Activated B cell treated with CpG ODN at 0.5 μM for 24 hours (primary cell): ENCODE measurements around the gene GPBAR1. TPM values are rescaled to one million over a fixed set of nuclear protein-coding genes. Genes with fewer than 3 reads are reported as not detected.

Source experiments
- ATAC-seq: fragments of 200-7000 bp; cut with Tn5 transposase; one replicate; pipeline ENCODE4 v1.10.0; 2021; ENCODE audit warnings: low read depth, mild to moderate bottlenecking, moderate library complexity
- CTCF ChIA-PET: fragments of 350-600 bp; sonication (Branson Sonifier 250); formaldehyde crosslinking; loops from one replicate; lab custom pipeline; 2021; ENCODE audit warnings: antibody characterized with exemption; lab: Charles Lee
- POLR2A ChIA-PET: fragments of 350-600 bp; sonication (Branson Sonifier 250); formaldehyde crosslinking; loops from one replicate; lab custom pipeline; 2021; ENCODE audit warnings: antibody characterized with exemption; lab: Charles Lee
- DNase-seq: peaks from one replicate; pipeline ENCODE4 v3.0.0; 2022
- H3K27ac Mint-ChIP-seq: one replicate; pipeline ENCODE4 v1.8.0; 2020; ENCODE audit warnings: mixed read lengths
- H3K27me3 Mint-ChIP-seq: one replicate; pipeline ENCODE4 v1.8.0; 2021; ENCODE audit warnings: mixed read lengths
- H3K36me3 Mint-ChIP-seq: one replicate; pipeline ENCODE4 v1.8.0; 2021; ENCODE audit warnings: low read depth, mixed read lengths
- H3K4me1 Mint-ChIP-seq: one replicate; pipeline ENCODE4 v1.8.0; 2021; ENCODE audit warnings: mixed read lengths
- H3K4me3 Mint-ChIP-seq: one replicate; pipeline ENCODE4 v1.8.0; 2020; ENCODE audit warnings: mild to moderate bottlenecking, mixed read lengths
- H3K9me3 Mint-ChIP-seq: one replicate; pipeline ENCODE4 v1.8.0; 2020; ENCODE audit warnings: mixed read lengths
- intact Hi-C: fragments of 100-400 bp; cut with micrococcal nuclease; formaldehyde crosslinking; loops from one replicate; pipeline ENCODE4 v1.15.1; 2024
- total RNA-seq: library from RNA; stranded (reverse); gene quantifications from 2 replicates; pipeline ENCODE4 v1.2.3, GENCODE V29; 2022
- TF ChIP-seq, protein P1 (sequence below): fragments of 200-600 bp; IDR thresholded peaks from one replicate; pipeline ENCODE4 v1.8.0; 2022; ENCODE audit warnings: antibody characterized with exemption, mild to moderate bottlenecking

The GPBAR1 gene
- total RNA-seq, 1 donor from 2014 or later: 0.67 TPM

DNA sequence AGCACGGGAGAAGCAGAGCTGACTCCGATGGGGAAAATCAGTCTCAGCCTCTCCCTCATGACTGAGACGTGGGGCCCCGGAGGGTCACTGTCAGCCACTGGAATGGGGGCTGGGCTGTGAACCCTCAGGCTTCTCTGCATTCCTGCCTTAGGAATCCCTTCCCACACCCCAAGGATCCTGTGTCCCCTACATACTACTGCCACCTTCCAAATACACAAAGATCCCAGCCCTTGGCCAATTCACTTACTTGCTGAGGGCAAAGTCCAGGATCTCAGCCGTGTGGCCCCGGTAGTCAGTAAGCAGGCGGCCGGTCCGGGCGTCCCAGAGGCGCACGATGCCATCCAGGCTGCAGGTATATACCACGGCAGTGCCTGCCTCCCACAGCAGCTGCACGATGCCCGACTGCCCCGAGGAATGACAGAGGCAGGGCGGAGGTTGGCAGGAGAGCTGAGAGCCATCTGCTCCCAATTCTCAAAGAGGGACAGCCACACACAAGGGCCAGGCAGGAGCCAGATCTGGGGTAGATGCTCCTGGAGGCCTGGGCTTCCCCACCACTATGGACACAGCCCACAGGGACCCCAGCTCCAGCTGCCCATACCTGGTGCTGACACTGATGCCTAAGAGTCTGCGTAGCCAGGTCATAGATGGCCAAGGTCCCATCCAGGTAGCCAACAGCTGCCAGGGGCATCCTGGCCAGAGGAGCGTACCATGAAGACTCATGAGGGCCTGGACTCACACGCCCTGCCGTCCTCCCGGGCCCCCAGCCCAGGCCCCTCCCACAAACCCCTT, 4.2 kb downstream of the GPBAR1 start:
- Mint-ChIP-seq H3K27me3 (no peaks in the 10 kb centered on the region), H3K4me1 (peaks cover 54% of the 10 kb centered on the region), H3K36me3 (peaks cover 52% of the 10 kb centered on the region), H3K27ac (peak overlapping the region; percentile 10), H3K4me3 (no peak overlapping the region), H3K9me3 (no peaks in the 10 kb centered on the region)
- TF ChIP-seq, protein P1, sequence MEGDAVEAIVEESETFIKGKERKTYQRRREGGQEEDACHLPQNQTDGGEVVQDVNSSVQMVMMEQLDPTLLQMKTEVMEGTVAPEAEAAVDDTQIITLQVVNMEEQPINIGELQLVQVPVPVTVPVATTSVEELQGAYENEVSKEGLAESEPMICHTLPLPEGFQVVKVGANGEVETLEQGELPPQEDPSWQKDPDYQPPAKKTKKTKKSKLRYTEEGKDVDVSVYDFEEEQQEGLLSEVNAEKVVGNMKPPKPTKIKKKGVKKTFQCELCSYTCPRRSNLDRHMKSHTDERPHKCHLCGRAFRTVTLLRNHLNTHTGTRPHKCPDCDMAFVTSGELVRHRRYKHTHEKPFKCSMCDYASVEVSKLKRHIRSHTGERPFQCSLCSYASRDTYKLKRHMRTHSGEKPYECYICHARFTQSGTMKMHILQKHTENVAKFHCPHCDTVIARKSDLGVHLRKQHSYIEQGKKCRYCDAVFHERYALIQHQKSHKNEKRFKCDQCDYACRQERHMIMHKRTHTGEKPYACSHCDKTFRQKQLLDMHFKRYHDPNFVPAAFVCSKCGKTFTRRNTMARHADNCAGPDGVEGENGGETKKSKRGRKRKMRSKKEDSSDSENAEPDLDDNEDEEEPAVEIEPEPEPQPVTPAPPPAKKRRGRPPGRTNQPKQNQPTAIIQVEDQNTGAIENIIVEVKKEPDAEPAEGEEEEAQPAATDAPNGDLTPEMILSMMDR: no peak
- no peak for ATAC-seq
- intact Hi-C loops: no loop called here
- ChIA-PET CTCF (no interaction called here), POLR2A (interaction anchor here (0.7 kb wide), 1 partner anchor 48 kb away, joined by 3 read pairs; no protein-coding TSS in a partner anchor)
- no peak for DNase-seq

DNA sequence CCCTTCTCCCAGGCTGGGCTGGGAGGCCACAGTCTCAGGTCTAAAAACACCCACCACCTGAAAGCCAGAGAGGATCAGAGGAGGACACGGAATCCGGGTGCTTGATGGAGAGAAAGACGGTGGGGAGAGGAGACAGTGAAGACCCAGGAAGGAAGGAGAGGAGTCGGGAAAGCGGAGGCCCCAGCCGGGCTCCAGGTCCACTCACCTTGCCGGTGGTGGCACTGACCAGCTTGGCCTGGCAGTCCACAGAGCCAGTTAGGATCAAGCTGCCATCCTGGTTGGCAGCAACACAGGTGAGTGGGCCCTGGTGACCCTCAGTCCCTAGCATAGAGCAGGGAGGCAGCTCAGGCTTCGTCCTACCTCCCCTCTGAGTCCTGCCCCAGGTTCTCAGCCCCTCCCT, 4.8 kb downstream of the GPBAR1 start:
- H3K9me3 Mint-ChIP-seq: no peaks in the 10 kb centered on the region
- H3K27ac Mint-ChIP-seq: peak overlapping the region; percentile 10
- ChIA-PET POLR2A (interaction anchor here (0.7 kb wide), 1 partner anchor 49 kb away, joined by 3 read pairs; no protein-coding TSS in a partner anchor), CTCF (no interaction called here)
- no peak overlapping the region for H3K4me3 Mint-ChIP-seq
- ATAC-seq (no peak), DNase-seq (no peak)
- TF ChIP-seq, protein P1: no peak
- intact Hi-C loops: no loop called here
- H3K36me3 Mint-ChIP-seq: peaks cover 54% of the 10 kb centered on the region
- peaks cover 52% of the 10 kb centered on the region for H3K4me1 Mint-ChIP-seq
- no peaks in the 10 kb centered on the region for H3K27me3 Mint-ChIP-seq

DNA sequence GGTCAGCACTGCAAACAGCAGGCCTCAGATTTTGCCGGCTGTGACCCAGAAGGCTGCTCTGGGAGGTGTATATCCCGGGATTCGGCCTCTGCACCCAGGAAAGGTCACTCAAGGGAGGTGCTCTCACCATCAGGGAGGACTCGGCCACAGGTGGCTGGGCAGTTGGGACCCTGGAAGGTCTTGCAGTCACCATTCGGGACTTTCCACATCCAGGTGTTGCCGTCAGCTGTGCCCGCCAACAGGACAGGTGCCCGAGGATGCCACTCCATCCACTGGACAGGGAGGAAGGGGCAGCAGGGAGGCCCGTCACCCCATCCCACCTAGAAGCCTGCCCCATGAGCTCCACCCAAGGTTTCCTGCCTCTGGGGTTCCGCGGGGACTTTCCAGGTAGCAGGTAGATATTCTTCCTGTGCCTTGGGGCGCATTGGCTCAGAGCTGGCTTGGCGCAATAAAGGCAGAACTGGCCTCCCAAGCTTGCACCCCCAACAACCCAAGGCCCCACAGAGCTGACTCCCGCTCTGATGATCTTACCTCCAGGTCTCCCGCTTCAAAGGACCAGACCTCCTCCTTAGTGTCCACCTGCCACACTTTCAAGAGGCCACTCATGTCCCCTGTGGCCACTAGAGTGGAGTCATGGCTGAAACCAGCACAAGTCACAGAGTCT, 5.6 kb downstream of the GPBAR1 start:
- peaks cover 54% of the 10 kb centered on the region for H3K36me3 Mint-ChIP-seq
- no peaks in the 10 kb centered on the region for H3K9me3 Mint-ChIP-seq
- TF ChIP-seq, protein P1: no peak
- no peak overlapping the region for H3K27ac Mint-ChIP-seq
- ATAC-seq: no peak
- DNase-seq: no peak
- CTCF ChIA-PET: interaction anchor here (2.8 kb wide), 1 partner anchor 9 kb away, joined by 9 read pairs; no protein-coding TSS in a partner anchor
- no peak overlapping the region for H3K4me3 Mint-ChIP-seq
- no peaks in the 10 kb centered on the region for H3K27me3 Mint-ChIP-seq
- H3K4me1 Mint-ChIP-seq: peaks cover 52% of the 10 kb centered on the region
- intact Hi-C loops: no loop called here
- POLR2A ChIA-PET: interaction anchor here (1.0 kb wide), 1 partner anchor 9 kb away, joined by 3 read pairs; no protein-coding TSS in a partner anchor

DNA sequence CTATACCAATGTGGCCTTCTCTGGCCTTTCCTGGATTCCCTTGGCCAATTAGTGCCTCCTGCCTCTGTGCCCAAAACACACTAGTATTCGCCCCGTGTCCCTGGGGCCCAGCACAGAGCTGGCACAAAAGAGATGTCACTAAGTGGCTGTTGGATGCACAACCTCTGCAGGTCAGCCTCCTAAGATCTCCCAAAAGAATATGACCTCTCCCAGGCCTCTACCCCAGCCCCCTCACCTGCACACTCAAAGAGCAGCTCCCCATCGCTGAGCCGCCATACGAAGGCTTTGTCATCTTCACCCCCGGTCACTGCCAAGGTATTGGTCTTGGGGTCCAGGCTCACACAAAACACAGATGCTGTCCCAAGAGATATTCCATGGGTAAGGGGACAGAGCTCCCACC, 6.4 kb downstream of the GPBAR1 start:
- POLR2A ChIA-PET: interaction anchor here (1.0 to 1.2 kb wide), 2 partner anchors 49 to 939 kb away, joined by 3 read pairs; partner anchors contain the start of gene ZFAND2B
- intact Hi-C loops: no loop called here

More for the DNA sequence above, 6.4 kb downstream of the GPBAR1 start:
- TF ChIP-seq, protein P1: no peak
- Mint-ChIP-seq H3K4me1 (peaks cover 52% of the 10 kb centered on the region), H3K36me3 (peaks cover 57% of the 10 kb centered on the region), H3K4me3 (no peak overlapping the region), H3K9me3 (no peaks in the 10 kb centered on the region), H3K27ac (no peak overlapping the region), H3K27me3 (no peaks in the 10 kb centered on the region)
- DNase-seq (no peak), ATAC-seq (no peak)
- CTCF ChIA-PET: interaction anchor here (2.8 kb wide), 1 partner anchor 10 kb away, joined by 9 read pairs; no protein-coding TSS in a partner anchor
